ENCODE measurements around the gene ZNF878. TPM values are rescaled to one million over a fixed set of nuclear protein-coding genes. Genes with fewer than 3 reads are reported as not detected.

Gene ZNF878
- total and polyA plus RNA-seq, 2 donors (not counting 3 experiments of a cell fraction or from before 2014, with no cell fraction given) = 0.51 TPM; not detected in 1

- no peaks in the 10 kb centered on the region for H4K20me1 ChIP-seq (replicated peaks; ENCODE audit: control insufficient read depth, extremely low read depth, insufficient read depth, low read length)
- H3K4me3 ChIP-seq (replicated peaks in 1 of 3; ENCODE audit: insufficient read depth in 1 of 3, low read depth in 1 of 3, low read length in 3 of 3) = no peak overlapping the region
- no peak overlapping the region for H3K27ac ChIP-seq (ENCODE audit: insufficient read depth, low read depth, low read length)
- no TSS peak for BruUV-seq (replicated peaks)
- H3K4me1 ChIP-seq (ENCODE audit: control insufficient read depth, extremely low read depth, insufficient read depth, low read length) = no peaks in the 10 kb centered on the region
- no peak for TF ChIP-seq EZH2 (IDR thresholded peaks at IDR 0.05; ENCODE audit: borderline replicate concordance, low read depth, low read length, severe bottlenecking)
- TF ChIP-seq GATA2 (IDR thresholded peaks at IDR 0.05; ENCODE audit: insufficient read depth, insufficient read length, low read depth, low read length) = no peak
- TF ChIP-seq MAX (IDR thresholded peaks at IDR 0.05; ENCODE audit: insufficient read depth, insufficient read length) = no peak
- TF ChIP-seq FOS (IDR thresholded peaks at IDR 0.05; ENCODE audit: borderline replicate concordance, insufficient read depth, low read length) = no peak
- CTCF ChIA-PET = no interaction called here
- dilution Hi-C loops (cut with MboI; ENCODE audit: extremely low pct_ligation_motif_present, low sequenced_read_pairs) (no loop called here), intact Hi-C loops (cut with micrococcal nuclease) (no loop called here)
- H2AFZ ChIP-seq (ENCODE audit: low read depth, low read length) = no peak overlapping the region
- peaks cover 8% of the 10 kb centered on the region for H3K9me3 ChIP-seq (replicated peaks; ENCODE audit: control insufficient read depth, insufficient read depth, low read length)
- DNase-seq (ENCODE audit: low read depth, low spot score) (no peak), FAIRE-seq (no peak)
- H3K4me2 ChIP-seq (ENCODE audit: insufficient read depth, low read length) = no peak overlapping the region
- no peaks in the 10 kb centered on the region for H3K27me3 ChIP-seq (ENCODE audit: control insufficient read depth in 2 of 2, insufficient read depth in 2 of 2, low read length in 2 of 2)
- POLR2A ChIA-PET = no interaction called here
- peaks cover 6 to 7% of the 10 kb centered on the region in 2 experiments for H3K36me3 ChIP-seq (ENCODE audit: control insufficient read depth in 2 of 2, extremely low read depth in 1 of 2, insufficient read depth in 2 of 2, low read length in 2 of 2)
- no peaks in the 10 kb centered on the region for H3K79me2 ChIP-seq (ENCODE audit: control insufficient read depth, insufficient read depth, low read length)
- H3K9ac ChIP-seq (replicated peaks; ENCODE audit: extremely low read depth, insufficient read depth, low read length) = no peak overlapping the region
- H3K9me1 ChIP-seq (replicated peaks; ENCODE audit: control insufficient read depth, extremely low read depth, insufficient read depth, low read length) = no peaks in the 10 kb centered on the region
Observed at GRCh38 chr19:12075538-12076139, 22.9 kb upstream of the ZNF878 start.

- no peaks in the 10 kb centered on the region for H3K9me1 ChIP-seq (replicated peaks; ENCODE audit: control insufficient read depth, extremely low read depth, insufficient read depth, low read length)
- H2AFZ ChIP-seq (ENCODE audit: low read depth, low read length) = peak within 1 kb of the TSS; percentile 93
- H3K9ac ChIP-seq (replicated peaks; ENCODE audit: extremely low read depth, insufficient read depth, low read length) = peak within 1 kb of the TSS; percentile 67
- BruUV-seq (replicated peaks) = TSS peak; percentile 61
- ChIA-PET CTCF (no interaction called here), POLR2A (interaction anchor here (0.7 kb wide), 1 partner anchor 9 kb away, joined by 4 read pairs; no protein-coding TSS in a partner anchor)
- H3K36me3 ChIP-seq (ENCODE audit: control insufficient read depth in 2 of 2, extremely low read depth in 1 of 2, insufficient read depth in 2 of 2, low read length in 2 of 2) = no peaks in the 10 kb centered on the region
- H3K9me3 ChIP-seq (replicated peaks; ENCODE audit: control insufficient read depth, insufficient read depth, low read length) = no peaks in the 10 kb centered on the region
- H3K4me2 ChIP-seq (ENCODE audit: insufficient read depth, low read length) = peak within 1 kb of the TSS; percentile 86
- peak within 1 kb of the TSS; percentile 55 for H3K27ac ChIP-seq (ENCODE audit: insufficient read depth, low read depth, low read length)
- H4K20me1 ChIP-seq (replicated peaks; ENCODE audit: control insufficient read depth, extremely low read depth, insufficient read depth, low read length) = no peaks in the 10 kb centered on the region
- FAIRE-seq (peak; percentile 89), DNase-seq (ENCODE audit: low read depth, low spot score) (peak; percentile 77)
- TF ChIP-seq POLR2AphosphoS5 (IDR thresholded peaks at IDR 0.05; ENCODE audit: insufficient read depth, low read depth, low read length) (no peak), JUN (IDR thresholded peaks at IDR 0.05; ENCODE audit: borderline replicate concordance, insufficient read depth, insufficient read length, low read depth) (no peak), MAX (IDR thresholded peaks at IDR 0.05; ENCODE audit: insufficient read depth, insufficient read length) (no peak), CTCF (IDR thresholded peaks at IDR 0.05; ENCODE audit: extremely low read depth in 1 of 2, insufficient read depth in 1 of 2, low read depth in 1 of 2, low read length in 2 of 2) (no peak), POLR2A (IDR thresholded peaks at IDR 0.05; ENCODE audit: low read depth, low read length) (no peak), MYC (IDR thresholded peaks at IDR 0.05; ENCODE audit: low read depth, low read length) (no peak), GATA2 (IDR thresholded peaks at IDR 0.05; ENCODE audit: insufficient read depth, insufficient read length, low read depth, low read length) (no peak), EZH2 (IDR thresholded peaks at IDR 0.05; ENCODE audit: borderline replicate concordance, low read depth, low read length, severe bottlenecking) (no peak), FOS (IDR thresholded peaks at IDR 0.05; ENCODE audit: borderline replicate concordance, insufficient read depth, low read length) (no peak)
- intact Hi-C loops (cut with micrococcal nuclease) = no loop called here
- H3K27me3 ChIP-seq (ENCODE audit: control insufficient read depth in 2 of 2, insufficient read depth in 2 of 2, low read length in 2 of 2) = no peaks in the 10 kb centered on the region
- peak within 1 kb of the TSS; percentile 53 to 75 (median 70) for H3K4me3 ChIP-seq (replicated peaks in 1 of 3; ENCODE audit: insufficient read depth in 1 of 3, low read depth in 1 of 3, low read length in 3 of 3)
- dilution Hi-C loops (cut with MboI; ENCODE audit: extremely low pct_ligation_motif_present, low sequenced_read_pairs) = no loop called here
- H3K4me1 ChIP-seq (ENCODE audit: control insufficient read depth, extremely low read depth, insufficient read depth, low read length) = no peaks in the 10 kb centered on the region
- H3K79me2 ChIP-seq (ENCODE audit: control insufficient read depth, insufficient read depth, low read length) = no peaks in the 10 kb centered on the region
Observed at GRCh38 chr19:12064590-12065538, 12.1 kb upstream of the ZNF878 start, which contains the start of gene ZNF844. ZNF844 (plus strand) TSS chr19:12064731; CDS start chr19:12064874, 143 bp downstream.

Measured in endothelial cell of umbilical vein (primary cell).